Esophagus squamous epithelium (tissue), 5 donors: ENCODE data around the gene PKMYT1. TPM values are rescaled to one million over a fixed set of nuclear protein-coding genes. Genes with fewer than 3 reads are reported as not detected.
"Not testable (repeated sequence)": the region's sequence is repeated elsewhere in the genome, so short reads cannot be mapped to it uniquely, and the experiment has no call there.

Experiments used
- DNase-seq: peaks from one replicate; lab custom pipeline; 2025; lab: John Stamatoyannopoulos, UW
- H3K27ac ChIP-seq, 4 donors: fragments of 200-600 bp; sonication (generic); one replicate each; pipeline ENCODE4 v1.5.1; 2016 to 2019; ENCODE audit warnings: mild to moderate bottlenecking in 1 of 4
- H3K27me3 ChIP-seq, 4 donors: fragments of 200-600 bp; sonication (generic); 1 replicate in 3 of 4; 2 replicates in 1 of 4; pipeline versions ENCODE4 v1.5.1 to v1.6.0; 2017 to 2021; ENCODE audit warnings: antibody characterized with exemption in 1 of 4
- H3K36me3 ChIP-seq, 3 donors: fragments of 200-600 bp; sonication (generic); one replicate each; pipeline ENCODE4 v1.5.1; 2016 to 2019
- H3K4me1 ChIP-seq, 3 donors: fragments of 200-600 bp; sonication (generic); one replicate each; pipeline ENCODE4 v1.5.1; 2017 to 2019
- H3K4me3 ChIP-seq, 4 donors: fragments of 200-600 bp; sonication (generic); 1 replicate in 3 of 4; 2 replicates in 1 of 4; pipeline ENCODE4 v1.5.1; 2016 to 2019; ENCODE audit warnings: mild to moderate bottlenecking in 2 of 4, moderate library complexity in 1 of 4
- H3K9me3 ChIP-seq, 3 donors: fragments of 200-600 bp; sonication (generic); one replicate each; pipeline ENCODE4 v1.5.1; 2016 to 2019
- CTCF ChIP-seq, 6 experiments: fragments of 450-650 bp in 4 of 6; fragments of 200-600 bp in 2 of 6; sonication (generic) in 2 of 6; IDR thresholded peaks; one replicate each; pipeline ENCODE4 v1.5.1; 2016 to 2019; ENCODE audit warnings: antibody characterized with exemption in 6 of 6, mild to moderate bottlenecking in 4 of 6, moderate library complexity in 4 of 6
- POLR2A ChIP-seq, 4 donors: fragments of 450-650 bp; IDR thresholded peaks; one replicate each; pipeline ENCODE4 v1.6.1; 2017; ENCODE audit warnings: antibody characterized with exemption in 4 of 4, mild to moderate bottlenecking in 4 of 4, moderate library complexity in 3 of 4
- WGBS, 2 donors: methylation state at CpG; one replicate each; pipeline ENCODE4 v1.1.5; 2018; 5-methylcytosine and 5-hydroxymethylcytosine counted together
- intact Hi-C: fragments of 100-400 bp; cut with DNase I; formaldehyde crosslinking; loops from one replicate; pipeline ENCODE4 v1.15.0; 2022
- total RNA-seq, 4 donors: library from RNA; depleted of rRNA; stranded (reverse); fragments of >200 nt; gene quantifications; one replicate each; pipeline ENCODE4 v1.1.0, GENCODE V29; 2016
- donor health status: DM: yes; HTN: yes; CAD: no.

The PKMYT1 gene
- total RNA-seq, 4 donors from 2014 or later: 4.2 to 33.1 (median 13.0) TPM

GRCh38 chr16:2946649-2947048, 33.6 kb downstream of the PKMYT1 start:
- no peak for DNase-seq
- H3K36me3 ChIP-seq: peaks cover 0 to 70% (median 15%) of the 10 kb centered on the region in 3 donors
- intact Hi-C loops: no loop called here
- WGBS, 2 donors: 92 to 100% methylated on average over 4 of the region's 4 CpGs
- H3K27me3 ChIP-seq: no peaks in the 10 kb centered on the region
- no peak overlapping the region for H3K27ac ChIP-seq
- H3K4me3 ChIP-seq: no peak overlapping the region
- TF ChIP-seq CTCF (IDR thresholded peaks at IDR 0.05) (no peak), POLR2A (IDR thresholded peaks at IDR 0.05) (no peak)
- H3K4me1 ChIP-seq: no peaks in the 10 kb centered on the region
- no peaks in the 10 kb centered on the region for H3K9me3 ChIP-seq

- H3K4me3 ChIP-seq, H3K9me3 ChIP-seq, H3K27me3 ChIP-seq, H3K27ac ChIP-seq, intact Hi-C loops, DNase-seq, H3K4me1 ChIP-seq: not testable (repeated sequence)
- peaks cover 8 to 84% (median 33%) of the 10 kb centered on the region in 3 donors for H3K36me3 ChIP-seq
- WGBS, 2 donors: 81 to 83% methylated on average over 11 to 12 of the region's 12 CpGs
These were observed 36.5 kb downstream of the PKMYT1 start for GRCh38 chr16:2943716-2944115.

GRCh38 chr16:2942045-2942444, 38.2 kb downstream of the PKMYT1 start:
- Histone ChIP-seq H3K4me1 (no peaks in the 10 kb centered on the region), H3K27me3 (no peaks in the 10 kb centered on the region), H3K27ac (no peak overlapping the region), H3K9me3 (no peaks in the 10 kb centered on the region), H3K36me3 (peaks cover 20 to 96% (median 45%) of the 10 kb centered on the region in 3 donors), H3K4me3 (no peak overlapping the region)
- DNase-seq: no peak
- intact Hi-C loops: no loop called here
- TF ChIP-seq CTCF (IDR thresholded peaks at IDR 0.05) (no peak), POLR2A (IDR thresholded peaks at IDR 0.05) (no peak)
- 54 to 67% methylated on average over 3 to 4 of the region's 4 CpGs for WGBS, 2 donors

GRCh38 chr16:2939968-2940367, 40.3 kb downstream of the PKMYT1 start:
- intact Hi-C loops: no loop called here
- Histone ChIP-seq H3K9me3 (no peaks in the 10 kb centered on the region), H3K4me3 (no peak overlapping the region), H3K27me3 (no peaks in the 10 kb centered on the region), H3K4me1 (no peaks in the 10 kb centered on the region), H3K36me3 (peaks cover 34 to 97% (median 55%) of the 10 kb centered on the region in 3 donors), H3K27ac (no peak overlapping the region)
- TF ChIP-seq POLR2A (IDR thresholded peaks at IDR 0.05) (no peak), CTCF (IDR thresholded peaks at IDR 0.05) (no peak)
- WGBS, 2 donors: 40 to 60% methylated on average over 2 of the region's 2 CpGs
- DNase-seq: no peak

GRCh38 chr16:2938206-2938605, 42.0 kb downstream of the PKMYT1 start:
- WGBS, 2 donors: 94 to 95% methylated on average over 3 of the region's 12 CpGs
- Histone ChIP-seq H3K27ac (no peak overlapping the region), H3K9me3 (no peaks in the 10 kb centered on the region), H3K27me3 (no peaks in the 10 kb centered on the region), H3K4me1 (no peaks in the 10 kb centered on the region), H3K36me3 (peaks cover 45 to 98% (median 61%) of the 10 kb centered on the region in 3 donors), H3K4me3 (no peak overlapping the region)
- DNase-seq: no peak
- TF ChIP-seq POLR2A (IDR thresholded peaks at IDR 0.05) (no peak), CTCF (IDR thresholded peaks at IDR 0.05) (no peak)
- intact Hi-C loops: no loop called here

GRCh38 chr16:2937170-2937569, 43.1 kb downstream of the PKMYT1 start:
- H3K4me1 ChIP-seq: no peaks in the 10 kb centered on the region
- H3K9me3 ChIP-seq: no peaks in the 10 kb centered on the region
- no peak for TF ChIP-seq POLR2A (IDR thresholded peaks at IDR 0.05)
- TF ChIP-seq CTCF (IDR thresholded peaks at IDR 0.05): no peak
- no peak overlapping the region for H3K27ac ChIP-seq
- DNase-seq: no peak
- H3K4me3 ChIP-seq: no peak overlapping the region
- no peaks in the 10 kb centered on the region for H3K27me3 ChIP-seq
- H3K36me3 ChIP-seq: peaks cover 46 to 97% (median 59%) of the 10 kb centered on the region in 3 donors
- intact Hi-C loops: no loop called here
- no CpG with 5 or more reads among the region's 24 CpGs for WGBS, 2 donors
